Measurements from ENCODE around the gene RING1.

Gene RING1

DNA sequence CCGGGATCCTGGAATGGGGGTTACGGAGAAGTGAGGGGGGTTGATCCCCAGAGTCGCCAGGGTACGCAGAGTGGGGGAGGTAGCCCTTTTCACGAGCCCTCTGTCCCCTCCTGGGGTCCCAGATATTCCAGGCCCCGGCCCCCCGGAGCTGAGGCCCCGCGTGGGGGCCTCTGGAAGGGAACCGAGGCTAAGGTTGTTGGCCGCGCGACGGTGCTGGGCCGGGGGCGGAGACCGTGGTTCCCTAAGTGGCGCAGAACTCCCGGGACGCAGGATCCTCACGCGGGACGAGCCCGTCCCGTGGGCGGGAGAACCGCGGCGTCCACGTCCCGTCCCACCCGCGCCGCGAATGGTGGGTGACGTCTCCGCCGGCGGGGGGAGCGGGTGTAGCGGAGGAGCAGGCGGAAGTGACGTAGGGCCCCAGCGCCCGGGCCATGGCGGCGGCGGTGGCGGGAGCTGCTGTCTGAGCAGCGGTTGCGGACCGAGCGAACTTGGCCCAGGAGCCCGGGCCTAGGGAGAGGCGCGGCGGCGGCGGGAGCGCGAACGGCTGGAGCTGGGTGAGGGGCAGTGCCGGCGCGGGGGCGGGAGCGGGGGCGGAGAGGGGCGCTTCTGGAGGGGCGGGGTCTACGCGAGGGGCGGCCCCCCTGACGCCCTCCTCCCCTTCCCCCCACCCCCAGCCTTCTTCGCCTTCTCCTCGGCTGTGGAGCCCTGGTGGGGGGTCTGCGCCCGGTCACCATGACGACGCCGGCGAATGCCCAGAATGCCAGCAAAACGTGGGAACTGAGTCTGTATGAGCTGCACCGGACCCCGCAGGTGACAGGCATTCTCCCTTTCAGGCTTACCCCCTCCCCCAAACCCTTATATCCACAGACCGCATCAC, at the start of gene RING1:
TSS of gene RING1 (plus strand) at position 410 of the 877 bp plus-strand sequence. CDS start at position 733, 323 bp downstream.
- peak; percentile 67 for DNase-seq

DNA sequence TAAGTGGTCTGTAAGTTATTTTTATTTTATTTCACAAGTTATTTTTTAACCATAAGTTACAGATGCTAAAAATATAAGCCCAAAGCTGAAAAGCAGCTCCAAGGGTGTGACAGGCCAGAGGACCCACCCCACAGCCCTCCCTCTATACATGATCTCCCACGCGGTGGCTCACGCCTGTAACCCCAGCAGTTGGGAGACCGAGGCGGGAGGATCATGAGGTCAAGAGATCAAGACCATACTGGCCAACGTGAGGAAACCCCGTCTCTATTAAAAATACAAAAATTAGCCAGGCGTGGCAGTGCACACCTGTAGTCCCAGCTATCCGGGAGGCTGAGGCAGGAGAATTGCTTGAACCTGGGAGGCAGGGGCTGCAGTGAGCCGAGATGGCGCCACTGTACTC, 48.2 kb upstream of the RING1 start:
- DNase-seq, result no peak

DNA sequence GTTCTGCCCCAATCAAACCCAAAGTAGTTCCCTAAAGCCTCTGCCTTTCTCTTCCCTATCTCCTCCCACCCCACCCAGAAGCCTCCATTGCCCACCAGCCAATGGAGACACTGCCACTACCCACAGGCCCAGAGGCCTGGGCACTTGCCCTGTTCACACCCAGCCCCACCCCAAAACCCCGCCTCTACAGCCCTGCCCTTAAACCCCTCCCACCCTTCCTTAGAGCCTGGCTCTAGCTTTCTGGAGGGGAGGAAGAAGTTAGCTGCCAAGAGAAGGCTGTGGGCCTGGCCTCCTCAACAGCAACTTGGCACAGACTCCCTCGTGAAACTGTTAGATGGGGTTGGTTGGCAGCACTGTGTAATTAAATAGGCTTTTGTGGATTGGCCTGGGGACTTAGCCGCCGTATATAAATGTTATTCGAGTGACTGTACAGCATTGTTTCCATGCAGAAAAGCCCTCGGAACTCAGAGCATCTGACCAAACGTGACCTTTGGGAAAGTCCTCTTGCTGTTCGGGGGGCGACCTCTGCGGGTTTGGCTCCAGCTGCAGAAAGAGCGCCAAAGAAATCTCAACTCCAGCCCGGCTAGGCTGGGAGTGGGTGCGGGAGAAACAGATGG, 47.5 kb upstream of the RING1 start:
- no peak for DNase-seq

DNA sequence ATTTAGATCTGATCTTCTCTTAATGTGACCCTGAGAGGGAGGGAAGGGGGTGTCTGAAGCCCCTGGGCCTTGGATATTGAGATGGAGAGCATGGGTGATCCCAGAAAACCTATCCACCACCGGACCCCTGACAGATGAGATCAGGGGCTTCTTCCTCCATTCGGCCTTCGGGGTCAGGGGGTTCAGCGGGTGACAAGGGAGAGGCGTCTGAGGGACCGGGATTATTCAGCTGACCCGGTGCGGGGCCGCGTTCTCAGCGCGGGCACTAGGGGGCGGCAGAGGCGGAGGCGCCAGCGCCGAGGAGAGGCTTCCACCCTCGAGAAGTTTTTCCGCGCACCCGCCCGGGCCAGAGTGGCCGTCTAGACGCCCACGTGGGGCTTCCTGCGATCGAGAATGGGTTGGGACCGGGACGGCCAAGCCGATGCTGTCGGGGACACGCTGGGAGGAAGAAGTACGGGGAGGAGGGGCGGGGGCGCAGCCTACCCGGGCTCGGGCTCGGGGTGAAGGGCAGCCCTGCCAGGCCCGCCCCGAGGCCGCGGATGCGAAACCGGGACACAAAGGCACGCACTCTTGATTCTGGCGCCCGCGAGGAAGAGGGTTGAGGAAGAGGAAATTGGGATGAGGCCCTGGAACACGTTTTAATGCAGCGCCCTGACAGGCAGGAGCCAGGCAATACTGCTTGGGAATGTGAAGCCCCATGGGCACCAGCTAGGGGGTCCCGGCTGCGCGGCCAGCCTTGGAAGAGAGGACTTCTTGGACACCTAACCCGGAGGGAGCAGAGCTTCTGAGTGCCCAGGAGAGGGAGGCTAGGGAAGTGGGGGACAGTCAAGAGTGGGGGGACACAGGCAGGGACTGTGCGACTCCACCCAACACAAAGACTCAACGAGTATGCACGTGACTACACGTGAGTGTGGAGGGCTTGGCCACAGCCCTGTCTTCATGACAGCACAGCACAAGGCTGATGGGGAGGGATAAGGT, 46.7 kb upstream of the RING1 start:
- DNase-seq, result peak; percentile 49

DNA sequence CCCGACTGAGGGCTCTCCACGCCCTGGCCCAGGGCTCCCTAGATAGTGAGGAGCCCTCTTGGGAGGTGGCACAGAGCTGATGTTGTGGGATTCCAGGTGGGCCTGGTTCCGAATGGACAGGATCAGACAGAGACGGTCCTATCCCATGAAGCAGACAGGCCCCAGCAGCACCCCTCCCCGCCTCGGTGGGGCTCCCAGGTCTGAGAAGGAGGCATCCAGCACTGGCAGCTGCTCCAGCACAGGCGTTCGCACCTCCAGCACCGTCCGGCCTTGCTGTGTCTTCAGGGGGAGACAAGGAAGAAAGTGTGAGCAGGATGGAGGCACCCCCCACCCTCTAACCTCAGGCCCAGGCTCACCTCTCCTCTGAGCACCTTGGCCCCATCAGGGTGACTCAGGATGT, 44.8 kb upstream of the RING1 start:
- DNase-seq, result no peak

DNA sequence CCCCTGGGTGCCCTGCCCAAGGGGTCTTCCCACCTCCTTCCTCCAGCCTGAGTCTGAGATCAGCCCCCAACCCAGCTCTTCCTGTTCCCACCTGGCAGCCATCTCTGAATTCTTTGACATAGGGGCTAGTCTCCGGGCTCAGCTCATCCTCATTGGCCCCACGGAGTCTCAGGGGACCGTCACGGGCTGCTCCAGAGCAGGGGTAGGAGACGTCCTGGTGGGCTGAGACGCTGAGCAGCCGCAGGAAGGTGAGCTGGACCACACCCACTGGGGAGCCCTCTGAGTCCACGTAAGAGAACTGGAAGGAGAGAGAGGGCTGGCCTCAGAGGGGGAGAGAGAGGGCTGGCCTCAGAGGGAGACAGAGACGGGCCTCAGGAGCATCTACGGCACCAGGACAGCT, 44.1 kb upstream of the RING1 start:
- DNase-seq, result no peak

DNA sequence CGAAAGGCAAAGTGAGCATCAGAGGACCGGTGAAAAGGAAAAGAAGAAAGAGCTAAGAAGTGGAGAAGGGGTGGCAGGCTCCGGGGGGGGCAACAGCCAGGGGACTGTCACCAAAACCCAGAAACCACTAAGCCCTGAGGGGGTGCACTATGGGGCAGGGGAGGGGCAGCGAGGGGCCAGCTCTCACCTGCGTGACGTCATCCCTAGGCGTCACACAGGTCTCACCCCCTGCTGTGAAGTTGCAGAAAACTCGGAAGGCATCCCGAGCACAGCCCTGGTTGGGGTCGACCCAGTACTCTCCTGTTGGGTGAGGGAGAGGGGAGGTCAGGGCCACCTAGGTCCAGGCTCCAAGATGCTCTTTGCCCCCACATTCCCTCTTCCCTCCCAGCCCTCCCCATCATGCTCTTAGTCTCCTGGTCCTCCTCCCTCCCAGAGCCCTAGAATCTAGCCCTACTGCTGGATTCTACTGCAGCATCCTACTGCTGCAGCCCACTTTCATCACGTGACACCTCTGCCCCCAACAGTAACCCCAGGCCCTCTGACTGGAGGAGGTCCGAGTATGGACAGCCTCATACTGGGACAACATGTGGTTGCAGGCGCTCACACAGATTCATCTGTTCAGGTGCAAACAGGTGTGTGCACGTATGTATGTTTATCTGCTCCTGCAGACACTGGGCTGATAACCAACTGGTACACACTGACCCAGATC, 43.5 kb upstream of the RING1 start:
- no peak for DNase-seq

DNA sequence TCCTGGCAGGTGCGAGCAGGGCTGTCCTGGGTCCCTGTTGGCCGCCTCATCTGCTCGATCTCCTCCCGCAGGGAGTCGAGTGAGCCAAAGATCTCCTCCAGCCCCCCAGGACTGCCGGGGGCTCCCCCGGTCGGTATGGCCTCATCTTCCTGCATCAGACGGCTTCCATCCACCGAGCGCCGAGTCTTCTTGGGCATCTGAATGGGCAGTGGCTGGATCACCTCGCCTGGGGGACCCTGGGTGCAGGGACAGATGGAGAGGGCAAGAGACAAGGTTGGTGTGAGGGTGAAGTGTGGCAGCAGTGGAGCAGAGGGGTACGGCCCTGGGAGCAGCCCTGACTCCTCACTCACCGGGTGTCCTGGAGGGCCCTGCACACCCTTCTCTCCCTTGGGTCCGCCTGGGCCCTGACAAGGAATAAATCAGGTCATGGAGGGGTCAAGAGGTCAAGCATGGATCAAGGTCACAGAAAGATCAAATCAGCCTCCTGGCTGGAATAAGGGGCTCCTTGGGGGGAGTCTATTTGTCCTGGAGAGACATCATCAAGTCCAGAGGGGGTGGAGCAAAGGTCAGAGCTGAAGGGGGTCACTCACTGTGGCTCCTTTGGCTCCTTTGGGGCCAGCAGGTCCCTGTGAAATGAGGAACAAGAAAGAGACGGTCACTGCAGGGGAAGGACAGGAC, 42.6 kb upstream of the RING1 start:
- DNase-seq, result no peak

DNA sequence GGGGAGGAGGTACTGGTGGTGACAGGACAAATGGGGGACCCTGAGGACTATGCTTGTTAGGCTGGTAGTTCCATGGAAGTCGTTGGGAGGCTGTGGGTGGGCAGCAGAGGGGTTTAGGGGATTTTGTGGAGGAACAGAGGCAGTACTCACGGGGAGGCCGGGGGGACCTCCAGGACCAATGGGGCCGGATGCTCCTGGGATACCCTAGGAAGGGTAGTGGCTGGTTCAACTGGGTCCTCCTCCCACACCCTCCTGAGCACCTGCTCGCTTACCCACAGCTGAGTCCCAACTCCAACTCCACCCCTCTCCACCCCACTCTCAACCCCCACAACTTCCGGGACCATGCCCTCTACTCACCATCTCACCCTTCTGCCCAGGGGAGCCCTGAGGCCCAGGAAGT, 41.9 kb upstream of the RING1 start:
- DNase-seq, result no peak

DNA sequence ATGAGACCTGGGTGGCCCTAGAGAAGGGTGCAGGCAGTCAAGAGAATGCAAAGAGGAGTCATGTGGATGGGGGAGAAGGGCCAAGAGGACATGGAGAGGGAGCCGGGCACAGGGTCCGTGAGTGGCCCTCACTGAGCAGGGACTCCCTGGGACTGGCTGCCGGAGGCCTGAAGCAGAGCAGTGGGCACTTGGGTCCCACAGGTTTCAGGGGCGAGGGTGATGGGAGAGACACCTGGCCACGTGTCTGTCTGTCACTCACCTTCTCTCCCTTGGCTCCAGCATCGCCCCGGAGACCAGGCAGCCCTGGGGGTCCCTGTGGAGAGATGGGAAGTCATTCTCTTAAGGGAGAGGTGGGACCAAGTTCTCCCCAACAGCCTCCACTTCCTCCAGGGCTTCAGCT, 41.5 kb upstream of the RING1 start:
- no peak for DNase-seq

DNA sequence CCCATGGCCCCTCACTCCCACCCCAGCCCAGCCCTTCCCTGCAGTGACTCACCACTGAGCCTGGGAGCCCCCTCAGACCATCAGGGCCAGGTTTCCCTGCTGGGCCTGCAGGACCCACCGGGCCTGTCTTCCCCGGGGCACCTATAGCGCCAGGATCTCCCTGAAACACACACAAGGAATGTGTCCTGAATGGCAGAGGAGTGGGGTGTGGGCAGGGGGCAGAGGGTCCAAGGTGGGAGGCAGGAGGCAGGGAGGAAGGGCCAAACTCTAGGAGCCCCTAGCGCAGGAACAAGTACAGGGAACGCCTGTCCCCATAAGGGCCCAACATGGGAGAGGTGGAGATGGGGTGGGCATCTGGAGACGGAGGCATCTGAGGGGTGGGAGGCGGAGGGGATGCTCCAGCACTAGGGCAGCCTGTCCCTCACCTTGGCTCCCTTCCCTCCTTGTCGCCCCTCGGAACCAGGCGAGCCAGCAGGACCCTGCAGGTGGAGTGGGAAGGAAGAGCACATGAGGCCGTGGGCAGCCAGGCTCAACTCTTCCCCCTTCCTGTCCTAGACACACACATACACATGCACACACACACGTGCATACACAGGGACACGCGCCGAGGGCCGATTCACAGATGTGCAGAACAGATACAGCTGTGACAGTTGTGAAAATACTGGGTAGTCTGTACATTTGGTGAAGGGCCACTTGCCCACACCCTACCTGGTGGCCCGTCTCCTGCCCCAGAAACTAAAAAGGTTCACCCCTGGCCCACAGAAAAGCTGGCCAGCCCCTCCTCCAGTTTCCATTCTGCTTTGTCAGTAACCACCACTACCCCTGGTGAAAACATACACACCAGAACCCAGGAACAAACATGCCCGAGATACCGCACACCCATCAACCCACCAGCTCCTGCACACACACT, 40.7 kb upstream of the RING1 start:
- DNase-seq, result no peak

DNA sequence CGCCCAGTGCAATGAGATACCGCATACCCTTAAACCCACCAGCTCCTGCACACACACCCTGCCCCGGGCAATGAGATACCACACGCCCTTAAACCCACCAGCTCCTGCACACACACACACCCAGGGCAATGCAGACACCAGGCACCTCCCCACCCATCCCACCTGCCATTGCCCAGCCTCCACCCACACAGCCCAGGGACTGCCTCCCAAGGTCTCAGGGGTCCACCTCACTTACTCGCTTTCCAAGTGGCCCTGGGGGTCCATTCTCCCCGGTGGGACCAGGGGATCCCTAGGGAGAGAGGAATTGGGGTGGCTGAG, 40.1 kb upstream of the RING1 start:
- DNase-seq, result no peak

DNA sequence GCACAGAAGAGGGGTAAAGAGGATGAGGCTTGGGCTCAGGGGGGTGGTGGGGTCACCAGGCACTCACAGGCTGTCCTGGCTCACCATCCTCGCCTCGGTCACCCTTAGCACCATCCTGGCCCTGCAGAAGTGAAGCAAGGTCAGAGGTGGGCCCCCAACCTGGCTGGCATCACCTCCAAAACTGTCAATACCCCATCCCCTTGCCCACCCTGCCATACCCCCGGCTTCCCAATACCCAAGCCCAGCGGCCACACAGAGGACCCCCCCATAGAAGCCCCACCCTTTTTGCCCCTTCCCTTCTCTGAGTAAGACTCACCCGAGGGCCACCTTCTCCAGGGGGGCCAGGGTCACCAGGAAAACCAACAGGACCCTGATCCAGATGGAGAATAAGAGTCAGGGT, 39.7 kb upstream of the RING1 start:
- DNase-seq, result no peak

DNA sequence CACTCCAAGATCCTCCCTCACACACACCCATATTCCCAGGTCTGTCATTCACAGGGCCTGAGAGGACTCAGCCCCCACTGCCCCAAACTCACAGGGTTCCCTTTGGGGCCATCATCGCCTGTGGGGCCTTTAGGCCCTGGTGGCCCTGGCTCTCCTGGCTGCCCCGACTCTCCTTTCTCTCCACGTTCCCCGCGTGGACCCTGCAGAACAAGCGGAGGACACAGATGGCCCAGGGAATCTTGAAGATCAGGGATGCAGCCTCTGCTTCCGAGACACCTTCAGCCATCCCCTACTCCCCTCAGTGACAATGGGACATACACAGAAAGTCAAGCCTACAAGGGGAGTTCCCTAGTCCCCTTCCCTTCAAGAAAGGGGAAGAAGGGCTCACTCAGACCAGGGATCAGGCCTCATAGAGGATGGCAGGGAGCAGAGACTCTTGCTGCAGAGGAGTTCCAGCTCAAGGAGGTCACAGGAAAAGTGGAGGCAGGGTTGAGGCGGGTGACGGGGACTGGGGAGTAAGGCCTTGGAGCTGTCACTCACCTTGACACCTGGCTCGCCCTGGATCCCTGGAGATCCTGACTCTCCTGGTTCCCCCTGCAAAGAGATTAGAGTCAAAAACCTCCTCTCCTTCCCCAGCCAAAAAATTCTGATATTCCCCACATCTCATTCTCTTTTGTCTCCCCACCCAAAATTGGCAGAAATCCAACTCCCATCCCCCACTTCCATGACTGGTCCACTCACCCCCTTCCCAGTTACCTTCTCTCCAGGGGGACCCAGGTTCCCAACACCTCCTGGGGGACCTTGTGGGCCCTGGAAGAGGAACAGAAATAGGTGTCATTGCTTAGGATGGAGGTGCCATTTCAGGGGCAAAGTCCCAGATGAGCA, 38.8 kb upstream of the RING1 start:
- DNase-seq, result no peak

DNA sequence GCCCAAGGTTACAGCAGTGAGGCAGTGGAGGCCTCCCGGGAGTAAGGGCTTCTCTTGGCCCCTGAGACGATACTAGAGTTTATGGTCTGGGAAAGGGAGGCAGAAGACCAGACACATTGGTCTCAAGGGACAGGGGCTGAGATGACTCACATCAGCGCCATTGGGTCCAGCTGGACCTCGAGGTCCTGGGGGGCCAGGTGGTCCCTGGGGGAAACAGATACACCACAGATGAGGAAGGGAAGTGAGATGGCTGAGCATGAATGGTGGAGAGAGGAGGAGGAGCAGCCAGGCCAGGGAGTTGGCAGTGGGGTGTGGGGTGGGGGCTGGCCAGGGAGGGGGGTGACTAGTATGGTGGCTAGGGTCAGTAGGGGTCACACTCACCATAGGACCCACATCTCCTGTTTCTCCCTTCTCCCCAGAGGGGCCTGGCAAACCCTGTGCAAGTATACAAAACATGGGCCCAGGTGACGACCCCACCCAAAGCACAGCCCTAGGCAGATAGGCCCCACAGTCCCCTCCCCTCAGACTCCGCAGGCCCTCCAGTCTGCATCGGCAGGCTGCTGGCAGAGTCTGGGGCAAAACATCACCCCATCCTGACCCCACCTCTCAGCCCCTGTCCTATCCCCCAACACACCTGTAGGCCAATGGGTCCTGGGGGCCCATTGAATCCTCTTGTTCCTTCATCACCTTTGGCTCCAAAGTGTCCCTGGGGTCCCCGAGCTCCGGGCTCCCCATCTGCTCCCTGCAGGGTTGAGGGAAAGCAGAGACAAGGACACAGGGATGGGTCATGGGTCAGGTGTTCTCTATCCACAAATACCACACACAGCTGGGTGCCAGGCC, 37.9 kb upstream of the RING1 start:
- no peak for DNase-seq

DNA sequence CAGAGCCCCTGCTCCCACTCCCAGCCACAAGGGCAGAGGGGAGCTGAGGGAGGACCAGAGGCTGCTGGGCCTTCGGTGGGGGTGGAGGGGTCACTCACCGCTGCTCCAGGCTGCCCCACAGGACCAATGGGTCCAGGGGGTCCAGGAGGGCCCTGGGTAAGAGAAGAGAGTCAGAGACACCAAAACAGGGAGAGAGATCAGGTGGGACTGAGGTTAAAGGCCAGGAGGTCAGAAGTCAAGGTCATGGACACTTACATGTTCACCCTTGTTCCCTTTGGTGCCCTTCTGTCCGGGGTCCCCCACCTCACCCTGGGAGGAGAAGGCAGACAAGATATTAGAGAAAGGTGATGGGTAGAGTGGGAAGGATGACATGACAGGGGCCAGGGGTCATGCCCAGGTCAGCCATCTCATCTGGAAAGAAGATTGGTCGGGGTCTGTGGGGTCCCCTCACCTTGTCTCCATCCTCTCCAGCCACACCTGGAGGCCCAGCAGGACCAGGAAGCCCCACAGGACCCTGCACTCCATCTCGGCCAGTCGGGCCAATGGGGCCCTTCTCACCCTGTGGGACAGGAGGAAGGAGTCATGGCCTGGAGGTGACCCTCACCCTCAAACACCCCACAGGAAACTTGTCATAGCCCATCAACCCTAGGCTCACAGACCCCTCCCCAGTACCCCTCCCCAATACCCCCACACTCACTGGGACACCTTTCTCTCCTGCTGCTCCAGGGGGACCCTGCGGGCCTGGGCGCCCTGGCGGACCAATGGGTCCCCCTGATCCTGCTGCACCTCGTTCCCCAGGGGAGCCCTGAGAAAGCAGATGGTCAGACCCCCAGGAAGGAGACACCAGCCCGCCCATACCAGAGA, 37.1 kb upstream of the RING1 start:
- no peak for DNase-seq

DNA sequence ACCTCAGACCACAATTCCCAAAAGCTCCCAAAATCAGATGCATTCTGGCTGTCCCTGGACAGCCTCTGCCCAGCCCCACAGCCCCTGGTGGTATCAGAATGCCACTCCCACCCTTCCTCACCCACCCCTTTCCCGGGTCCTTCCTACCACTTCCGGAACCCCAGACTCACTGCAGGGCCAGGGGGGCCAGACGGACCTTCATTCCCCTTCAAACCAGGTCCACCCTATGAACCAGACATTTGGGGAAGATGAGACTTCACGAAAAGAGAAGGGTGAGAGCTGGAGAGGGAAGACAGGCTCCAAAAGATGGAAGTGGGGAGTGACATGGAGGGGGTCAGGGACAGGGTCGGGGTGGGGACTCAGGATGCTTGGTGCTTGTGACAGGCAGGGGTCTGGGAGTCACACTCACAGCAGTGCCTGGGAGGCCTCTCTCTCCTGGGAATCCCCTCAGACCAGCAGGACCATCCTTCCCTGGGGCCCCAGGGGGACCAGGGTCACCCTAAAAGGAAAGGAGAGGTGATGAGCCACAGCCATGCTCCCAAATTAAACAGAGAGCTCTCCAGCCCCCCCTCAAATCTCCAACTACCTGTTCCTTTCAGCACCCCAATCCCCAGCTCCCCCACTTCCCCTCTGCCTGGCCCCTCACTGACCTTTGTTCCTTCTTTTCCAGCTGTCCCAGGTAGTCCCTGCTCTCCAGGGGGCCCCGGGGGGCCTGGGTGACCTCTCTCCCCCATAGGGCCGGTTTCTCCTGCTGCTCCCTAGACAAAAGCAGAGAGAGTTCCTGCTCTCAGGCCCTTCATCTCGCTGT, 36.2 kb upstream of the RING1 start:
- no peak for DNase-seq
